GM12878 (cell line): ENCODE data around the gene TULP4. TPM values are rescaled to one million over a fixed set of nuclear protein-coding genes. Genes with fewer than 3 reads are reported as not detected.

ENCODE experiments used
- ATAC-seq: fragments of 200-7000 bp; cut with Tn5 transposase; 3 replicates; pipeline ENCODE4 v1.9.1; 2020; ENCODE audit warnings: mild to moderate bottlenecking, moderate library complexity
- Bru-seq: library from RNA; stranded (reverse); fragments of 400-500 nt; gene quantifications from one replicate; lab custom pipeline; 2021; lab: Mats Ljungman, UMichigan
- BruChase-seq, 2 experiments: library from RNA; stranded (reverse); fragments of 400-500 nt; gene quantifications; one replicate each; lab custom pipeline; 2021; lab: Mats Ljungman, UMichigan
- BruUV-seq: library from RNA; stranded (reverse); fragments of 400-500 nt; replicated peaks from 2 replicates; lab custom pipeline; 2021; lab: Mats Ljungman, UMichigan
- CTCF ChIA-PET: fragments of 300-600 bp; sonication (Branson Sonifier 250); formaldehyde crosslinking; extraction: SDS; loops from one replicate; lab custom pipeline; 2021; ENCODE audit warnings: inconsistent platforms; lab: Yijun Ruan, JAX
- POLR2A ChIA-PET: fragments of 350-600 bp; formaldehyde crosslinking; extraction: SDS; loops from one replicate; lab custom pipeline; 2021; ENCODE audit warnings: inconsistent platforms; lab: Charles Lee
- RAD21 ChIA-PET: fragments of 300-600 bp; sonication (Branson Sonifier 250); formaldehyde crosslinking; loops from one replicate; lab custom pipeline; 2023; ENCODE audit warnings: antibody characterized with exemption; ENCODE audit not compliant: unreplicated experiment; lab: Charles Lee
- SMC1A ChIA-PET: fragments of 300-600 bp; sonication (Branson Sonifier 250); formaldehyde crosslinking; loops from one replicate; lab custom pipeline; 2023; ENCODE audit not compliant: unreplicated experiment, uncharacterized antibody; lab: Charles Lee
- DNase-seq: peaks from one replicate; pipeline ENCODE4 v3.0.0-alpha.2; 2011; ENCODE audit warnings: low read depth, low spot score
- FAIRE-seq: peaks from 3 replicates; lab custom pipeline; 2011; peaks lifted over from hg19 to GRCh38; lab: Jason Lieb, UNC
- H2AFZ ChIP-seq: 2 replicates; pipeline ENCODE4 v1.6.0; 2011; ENCODE audit warnings: low read depth, low read length, control low read depth; ENCODE audit not compliant: control insufficient read depth
- H3K27ac ChIP-seq: 2 replicates; pipeline ENCODE4 v1.5.1; 2011; ENCODE audit warnings: control low read depth; ENCODE audit not compliant: control insufficient read depth, insufficient read depth
- H3K27me3 ChIP-seq, 2 experiments: replicated peaks in 1 of 2; 2 replicates each; pipeline versions ENCODE4 v1.6.0 to v1.6.1; 2011; ENCODE audit warnings: low read length in 1 of 2; ENCODE audit not compliant: control insufficient read depth in 2 of 2, insufficient read depth in 2 of 2
- H3K36me3 ChIP-seq, 2 experiments: 2 replicates each; pipeline ENCODE4 v1.5.1; 2011; ENCODE audit warnings: low read length in 1 of 2; ENCODE audit not compliant: control insufficient read depth in 2 of 2, insufficient read depth in 2 of 2
- H3K4me1 ChIP-seq: 2 replicates; pipeline ENCODE4 v1.6.1; 2011; ENCODE audit warnings: mild to moderate bottlenecking, low read length, moderate library complexity, mixed read lengths; ENCODE audit not compliant: control insufficient read depth, insufficient read depth
- H3K4me2 ChIP-seq: 2 replicates; pipeline ENCODE4 v1.6.0; 2011; ENCODE audit warnings: control low read depth; ENCODE audit not compliant: control insufficient read depth, insufficient read depth
- H3K4me3 ChIP-seq: fragments of 200-600 bp; sonication (generic); 2 replicates; pipeline ENCODE4 v1.5.1; 2016
- H3K79me2 ChIP-seq: 2 replicates; pipeline ENCODE4 v1.6.0; 2011; ENCODE audit warnings: low read length; ENCODE audit not compliant: control insufficient read depth, insufficient read depth
- H3K9ac ChIP-seq: 2 replicates; pipeline ENCODE4 v1.8.0; 2011; ENCODE audit warnings: low read length, control low read depth, mixed read lengths; ENCODE audit not compliant: control insufficient read depth, insufficient read depth
- H3K9me3 ChIP-seq: replicated peaks from 3 replicates; pipeline ENCODE4 v1.5.1; 2011; ENCODE audit warnings: mild to moderate bottlenecking, low read length; ENCODE audit not compliant: control insufficient read depth, insufficient read depth
- H4K20me1 ChIP-seq: 2 replicates; pipeline ENCODE4 v1.6.0; 2011; ENCODE audit not compliant: control insufficient read depth, insufficient read depth
- BHLHE40 ChIP-seq, 2 experiments: fragments of 450-650 bp in 1 of 2; IDR thresholded peaks; 2 replicates each; pipeline ENCODE4 v1.6.1; 2011 to 2017; ENCODE audit warnings: low read depth in 2 of 2, borderline replicate concordance in 1 of 2, improper control_type of control experiment in 1 of 2, low read length in 1 of 2, mild to moderate bottlenecking in 1 of 2
- E2F4 ChIP-seq: IDR thresholded peaks from 2 replicates; pipeline ENCODE4 v1.6.1; 2012; ENCODE audit warnings: low read depth, low read length, improper control_type of control experiment
- EGR1 ChIP-seq, 2 experiments: IDR thresholded peaks; 1 replicate in 1 of 2; 2 replicates in 1 of 2; pipeline ENCODE4 v1.6.1; 2011 to 2012; ENCODE audit warnings: low read depth in 2 of 2, low read length in 2 of 2, borderline replicate concordance in 1 of 2, mild to moderate bottlenecking in 1 of 2, moderate library complexity in 1 of 2
- FOXK2 ChIP-seq: fragments of 450-650 bp; IDR thresholded peaks from 2 replicates; pipeline ENCODE4 v1.6.1; 2017; ENCODE audit warnings: mild to moderate bottlenecking, moderate library complexity
- HDGF ChIP-seq: fragments of 450-650 bp; IDR thresholded peaks from 2 replicates; pipeline ENCODE4 v1.6.1; 2016; ENCODE audit warnings: antibody characterized with exemption
- PML ChIP-seq: IDR thresholded peaks from 2 replicates; pipeline ENCODE4 v1.6.1; 2012; ENCODE audit warnings: low read length, inconsistent platforms
- RAD51 ChIP-seq: fragments of 450-650 bp; IDR thresholded peaks from 2 replicates; pipeline ENCODE4 v1.6.1; 2016; ENCODE audit warnings: moderate library complexity, mild to moderate bottlenecking, inconsistent platforms
- ZBED1 ChIP-seq: IDR thresholded peaks from 2 replicates; pipeline ENCODE4 v1.6.1; 2016; ENCODE audit warnings: borderline replicate concordance
- ZNF274 ChIP-seq: IDR thresholded peaks from one replicate; pipeline ENCODE4 v1.8.0; 2011; ENCODE audit not compliant: insufficient read length, insufficient read depth
- WGBS: methylation state at CpG from one replicate; pipeline ENCODE4 v1.1.6; 2016; ENCODE audit warnings: low lambda C conversion rate; ENCODE audit not compliant: insufficient replicate concordance, insufficient coverage; ENCODE audit errors: missing lambda C conversion rate; 5-methylcytosine and 5-hydroxymethylcytosine counted together
- in situ Hi-C: fragments of 300-500 bp; cut with MboI; formaldehyde crosslinking; loops from 9 replicates; pipeline ENCODE4 v1.14.3; 2018; ENCODE audit warnings: mixed read lengths
- intact Hi-C: fragments of 100-400 bp; cut with micrococcal nuclease; formaldehyde crosslinking; loops from one replicate; pipeline ENCODE4 v1.14.2; 2022; ENCODE audit not compliant: unreplicated experiment
- long read RNA-seq, 2 experiments: library from polyadenylated mRNA; unstranded; transcript quantifications; one replicate each; pipeline ENCODE4 v2.0.0, GENCODE V29; 2019 to 2020
- polyA minus RNA-seq, 3 experiments: library from RNA; depleted of rRNA, polyadenylated mRNA; stranded (reverse); fragments of >200 nt; gene quantifications; 2 replicates each; pipeline ENCODE4 v1.2.3, GENCODE V29; 2011
- polyA plus RNA-seq, 11 experiments: library from polyadenylated mRNA; depleted of rRNA in 4 of 11; unstranded in 6 of 11; stranded (reverse) in 5 of 11; fragments of >200 nt; fragmentation: Nextera tagmentation in 4 of 11; fragmentation: Illumina TruSeq in 1 of 11; extraction: Ambion mirVana in 4 of 11; extraction: Trizol in 1 of 11; gene quantifications; 1 replicate in 1 of 11; 2 replicates in 10 of 11; pipeline versions ENCODE4 v1.2.1 to v1.2.3, GENCODE V29; 2011 to 2016; ENCODE audit warnings: inconsistent platforms in 2 of 11, missing spikeins in 2 of 11, low read depth in 1 of 11
- total RNA-seq, 4 experiments: library from RNA; depleted of rRNA in 3 of 4; stranded (reverse); fragments of >200 nt in 3 of 4; fragmentation: Illumina TruSeq in 1 of 4; extraction: Trizol in 1 of 4; gene quantifications; 2 replicates each; pipeline versions ENCODE4 v1.2.1 to v1.2.3, GENCODE V29; 2013 to 2021
- TF ChIP-seq, protein P1 (sequence below): fragments of 450-650 bp; IDR thresholded peaks from 2 replicates; pipeline ENCODE4 v1.6.1; 2017; ENCODE audit warnings: mild to moderate bottlenecking, moderate library complexity

TULP4 gene, protein sequence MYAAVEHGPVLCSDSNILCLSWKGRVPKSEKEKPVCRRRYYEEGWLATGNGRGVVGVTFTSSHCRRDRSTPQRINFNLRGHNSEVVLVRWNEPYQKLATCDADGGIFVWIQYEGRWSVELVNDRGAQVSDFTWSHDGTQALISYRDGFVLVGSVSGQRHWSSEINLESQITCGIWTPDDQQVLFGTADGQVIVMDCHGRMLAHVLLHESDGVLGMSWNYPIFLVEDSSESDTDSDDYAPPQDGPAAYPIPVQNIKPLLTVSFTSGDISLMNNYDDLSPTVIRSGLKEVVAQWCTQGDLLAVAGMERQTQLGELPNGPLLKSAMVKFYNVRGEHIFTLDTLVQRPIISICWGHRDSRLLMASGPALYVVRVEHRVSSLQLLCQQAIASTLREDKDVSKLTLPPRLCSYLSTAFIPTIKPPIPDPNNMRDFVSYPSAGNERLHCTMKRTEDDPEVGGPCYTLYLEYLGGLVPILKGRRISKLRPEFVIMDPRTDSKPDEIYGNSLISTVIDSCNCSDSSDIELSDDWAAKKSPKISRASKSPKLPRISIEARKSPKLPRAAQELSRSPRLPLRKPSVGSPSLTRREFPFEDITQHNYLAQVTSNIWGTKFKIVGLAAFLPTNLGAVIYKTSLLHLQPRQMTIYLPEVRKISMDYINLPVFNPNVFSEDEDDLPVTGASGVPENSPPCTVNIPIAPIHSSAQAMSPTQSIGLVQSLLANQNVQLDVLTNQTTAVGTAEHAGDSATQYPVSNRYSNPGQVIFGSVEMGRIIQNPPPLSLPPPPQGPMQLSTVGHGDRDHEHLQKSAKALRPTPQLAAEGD (N-terminal part only)
- 144 and 165 TPM in 2 replicates for total RNA-seq (2013; cell fraction: nucleolus; rRNA removed)
- total RNA-seq (2014; rRNA removed) (18.9 and 23.8 TPM in 2 replicates), total RNA-seq (2014; rRNA removed; fragmentation: Illumina TruSeq; extraction: Trizol) (31.1 and 31.8 TPM in 2 replicates), total RNA-seq (2021) (31.1 and 31.2 TPM in 2 replicates), polyA plus RNA-seq (2011; rRNA removed) (8.3 and 12.3 TPM in 2 replicates), polyA plus RNA-seq (2014; fragmentation: Illumina TruSeq; extraction: Trizol) (6.3 and 9.1 TPM in 2 replicates), polyA plus RNA-seq (2014; fragmentation: Nextera tagmentation; extraction: Ambion mirVana) (1 to 10 TPM in 1 of 2 experiments, under 1 TPM in 1; 0.73 to 2.4 TPM), polyA plus RNA-seq (2014; rRNA removed) (7.7 and 10.8 TPM in 2 replicates), polyA plus RNA-seq (2016; fragmentation: Nextera tagmentation; extraction: Ambion mirVana) (10 to 100 TPM; 17.1 to 20.5 TPM), polyA minus RNA-seq (2011; rRNA and poly(A)+ RNA removed) (65.6 and 66.9 TPM in 2 replicates), Bru-seq, nascent RNA (percentile 70 among the genes with signal in this experiment), BruChase-seq, experiment 1, labeled RNA remaining after a 6-hour chase (percentile 81 among the genes with signal in this experiment), BruChase-seq, experiment 2, labeled RNA remaining after a 2-hour chase (percentile 79 among the genes with signal in this experiment)
- polyA plus RNA-seq (2011; ENCODE audit: low read depth) = 2.6 TPM
- polyA plus RNA-seq (2011; cell fraction: cytosol; rRNA removed) = 6.5 and 8.3 TPM in 2 replicates
- polyA plus RNA-seq (2011; cell fraction: nucleus; rRNA removed) = 12.1 and 20.3 TPM in 2 replicates
- polyA plus RNA-seq (2012) = 4.3 and 4.5 TPM in 2 replicates
- 31.9 and 32.4 TPM in 2 replicates for polyA minus RNA-seq (2011; cell fraction: cytosol; rRNA and poly(A)+ RNA removed)
- 29.4 and 57.8 TPM in 2 replicates for polyA minus RNA-seq (2011; cell fraction: nucleus; rRNA and poly(A)+ RNA removed)
- long read RNA-seq, experiment 1, partial matches to known transcripts = 0 of 10 reads
- long read RNA-seq, experiment 1, other reads (novel, unspliced or antisense) = 10 of 10 reads
- long read RNA-seq, experiment 2, partial matches to known transcripts = 0 of 14 reads
- long read RNA-seq, experiment 2, other reads (novel, unspliced or antisense) = 14 of 14 reads

DNA sequence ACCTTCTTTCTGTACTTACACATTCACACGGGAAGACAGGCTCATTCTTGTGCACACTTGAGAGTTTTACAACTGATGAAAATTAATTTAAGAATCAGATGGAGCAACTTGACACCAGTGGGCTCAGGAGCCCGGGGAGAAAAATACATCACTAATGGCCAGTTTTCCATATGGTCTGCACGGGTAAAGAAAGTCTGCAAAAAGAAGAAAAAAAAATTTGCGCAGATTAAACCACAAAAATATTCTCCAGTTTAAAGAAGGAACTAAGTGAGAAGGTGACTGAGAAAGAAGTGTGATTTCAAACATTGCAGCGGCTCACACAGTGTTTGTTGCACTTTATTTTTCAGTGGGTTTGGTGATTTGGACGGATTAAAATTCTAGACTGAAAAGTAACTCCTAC, at the start of gene TULP4:
TSS of gene TULP4 (plus strand) at position 301 of the 400 bp plus-strand sequence. CDS start 1,552 bp downstream, outside the sequence.
- Histone ChIP-seq H3K27me3 (no peaks in the 10 kb centered on the region), H4K20me1 (no peaks in the 10 kb centered on the region), H3K4me1 (peaks cover 9% of the 10 kb centered on the region), H3K4me2 (no peak within 1 kb of the TSS), H3K79me2 (peaks cover 2% of the 10 kb centered on the region; the same call in 1 of the 2 replicates), H3K27ac (no peak within 1 kb of the TSS), H2AFZ (no peak within 1 kb of the TSS), H3K9me3 (peaks cover 6% of the 10 kb centered on the region; the same call in 1 of the 3 replicates), H3K36me3 (peaks cover 0 to 5% of the 10 kb centered on the region in 2 experiments; a peak in 2 of 4 replicates), H3K9ac (no peak within 1 kb of the TSS), H3K4me3 (no peak within 1 kb of the TSS)
- ChIA-PET CTCF (no interaction called here), POLR2A (no interaction called here), SMC1A (interaction anchor here (1.0 kb wide), 1 partner anchor 16 kb away, joined by 3 read pairs; no protein-coding TSS in a partner anchor), RAD21 (no interaction called here)
- no TSS peak for BruUV-seq
- WGBS = 69% methylated on average over 6 of the region's 6 CpGs
- DNase-seq = no peak
- intact Hi-C loops = no loop called here
- ATAC-seq = no peak
- FAIRE-seq = no peak
- in situ Hi-C loops = no loop called here
- TF ChIP-seq PML (no peak), RAD51 (no peak), EGR1 (IDR thresholded peaks at IDR 0.05; ENCODE audit: borderline replicate concordance in 1 of 2, low read depth in 2 of 2, low read length in 2 of 2) (no peak), E2F4 (no peak), BHLHE40 (IDR thresholded peaks at IDR 0.05; ENCODE audit: borderline replicate concordance in 1 of 2, low read depth in 2 of 2, low read length in 1 of 2) (no peak), ZBED1 (no peak), HDGF (no peak), FOXK2 (no peak), ZNF274 (no peak)
- TF ChIP-seq, protein P1, sequence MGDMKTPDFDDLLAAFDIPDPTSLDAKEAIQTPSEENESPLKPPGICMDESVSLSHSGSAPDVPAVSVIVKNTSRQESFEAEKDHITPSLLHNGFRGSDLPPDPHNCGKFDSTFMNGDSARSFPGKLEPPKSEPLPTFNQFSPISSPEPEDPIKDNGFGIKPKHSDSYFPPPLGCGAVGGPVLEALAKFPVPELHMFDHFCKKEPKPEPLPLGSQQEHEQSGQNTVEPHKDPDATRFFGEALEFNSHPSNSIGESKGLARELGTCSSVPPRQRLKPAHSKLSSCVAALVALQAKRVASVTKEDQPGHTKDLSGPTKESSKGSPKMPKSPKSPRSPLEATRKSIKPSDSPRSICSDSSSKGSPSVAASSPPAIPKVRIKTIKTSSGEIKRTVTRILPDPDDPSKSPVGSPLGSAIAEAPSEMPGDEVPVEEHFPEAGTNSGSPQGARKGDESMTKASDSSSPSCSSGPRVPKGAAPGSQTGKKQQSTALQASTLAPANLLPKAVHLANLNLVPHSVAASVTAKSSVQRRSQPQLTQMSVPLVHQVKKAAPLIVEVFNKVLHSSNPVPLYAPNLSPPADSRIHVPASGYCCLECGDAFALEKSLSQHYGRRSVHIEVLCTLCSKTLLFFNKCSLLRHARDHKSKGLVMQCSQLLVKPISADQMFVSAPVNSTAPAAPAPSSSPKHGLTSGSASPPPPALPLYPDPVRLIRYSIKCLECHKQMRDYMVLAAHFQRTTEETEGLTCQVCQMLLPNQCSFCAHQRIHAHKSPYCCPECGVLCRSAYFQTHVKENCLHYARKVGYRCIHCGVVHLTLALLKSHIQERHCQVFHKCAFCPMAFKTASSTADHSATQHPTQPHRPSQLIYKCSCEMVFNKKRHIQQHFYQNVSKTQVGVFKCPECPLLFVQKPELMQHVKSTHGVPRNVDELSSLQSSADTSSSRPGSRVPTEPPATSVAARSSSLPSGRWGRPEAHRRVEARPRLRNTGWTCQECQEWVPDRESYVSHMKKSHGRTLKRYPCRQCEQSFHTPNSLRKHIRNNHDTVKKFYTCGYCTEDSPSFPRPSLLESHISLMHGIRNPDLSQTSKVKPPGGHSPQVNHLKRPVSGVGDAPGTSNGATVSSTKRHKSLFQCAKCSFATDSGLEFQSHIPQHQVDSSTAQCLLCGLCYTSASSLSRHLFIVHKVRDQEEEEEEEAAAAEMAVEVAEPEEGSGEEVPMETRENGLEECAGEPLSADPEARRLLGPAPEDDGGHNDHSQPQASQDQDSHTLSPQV = no peak
